ENCODE results near the gene C1QL1.
"Not testable (repeated sequence)": the region's sequence is repeated elsewhere in the genome, so short reads cannot be mapped to it uniquely, and the experiment has no call there.

C1QL1 gene

DNA sequence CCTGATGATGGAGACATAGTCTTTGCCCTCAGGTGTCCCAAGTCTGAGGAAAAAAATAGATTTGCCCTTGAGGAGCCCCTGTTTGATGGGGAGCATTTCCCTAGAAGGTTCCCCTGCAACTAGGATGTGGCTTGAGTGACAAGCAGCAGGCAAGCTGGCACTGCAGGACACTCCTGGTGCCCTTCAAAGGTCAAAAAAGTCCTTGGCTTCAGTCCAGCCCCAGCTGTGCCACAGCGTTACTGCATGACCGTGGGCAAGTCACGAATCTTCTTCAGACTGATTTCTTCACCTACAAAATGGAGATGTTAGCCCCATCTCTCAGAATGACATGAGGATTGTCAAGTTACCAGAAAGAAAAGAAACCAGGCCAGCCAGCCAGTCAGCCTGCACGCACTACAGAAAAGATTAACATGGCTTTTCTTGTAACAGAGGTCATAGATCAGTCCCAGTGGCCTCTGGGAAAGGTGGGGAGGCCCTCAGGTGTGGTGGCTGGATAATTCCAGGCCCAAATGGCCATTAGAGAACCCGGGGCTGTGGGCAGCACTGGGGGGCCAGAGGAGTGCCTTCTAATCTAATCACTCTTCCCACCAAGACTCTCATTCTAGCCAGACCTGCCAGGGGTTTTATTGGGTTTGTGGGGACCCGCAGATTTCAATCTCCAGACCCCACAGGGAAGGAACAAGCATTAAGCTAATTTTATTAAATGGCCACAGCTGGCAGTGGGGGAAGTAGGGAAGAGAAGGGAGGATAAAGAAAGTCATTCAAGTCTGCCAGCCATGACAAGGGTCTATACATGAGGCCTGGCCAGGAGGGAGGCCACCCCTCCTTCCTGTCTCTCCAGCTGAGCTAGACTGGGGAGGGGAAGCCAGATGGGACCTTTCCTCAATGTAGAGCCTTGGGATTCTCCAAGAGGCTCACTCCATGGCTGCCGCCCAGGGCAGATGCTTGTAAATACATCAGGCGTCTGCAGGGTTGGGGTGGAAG is 10.8 kb downstream of the C1QL1 start:
- Histone ChIP-seq H3K9me3 (ENCODE audit: low read length) (no peaks in the 10 kb centered on the region), H3K9ac (ENCODE audit: low read length) (no peak overlapping the region), H3K36me3 (ENCODE audit: insufficient read depth, low read length) (no peaks in the 10 kb centered on the region), H3K27me3 (ENCODE audit: control insufficient read depth in 1 of 2, insufficient read depth in 2 of 2, low read length in 2 of 2) (peaks cover 0 to 12% of the 10 kb centered on the region in 2 donors), H3K27ac (ENCODE audit: low read depth, low read length) (no peak overlapping the region), H3K4me1 (ENCODE audit: insufficient read depth, low read length) (no peaks in the 10 kb centered on the region), H3K4me3 (ENCODE audit: low read depth in 1 of 2, low read length in 2 of 2) (no peak overlapping the region)

DNA sequence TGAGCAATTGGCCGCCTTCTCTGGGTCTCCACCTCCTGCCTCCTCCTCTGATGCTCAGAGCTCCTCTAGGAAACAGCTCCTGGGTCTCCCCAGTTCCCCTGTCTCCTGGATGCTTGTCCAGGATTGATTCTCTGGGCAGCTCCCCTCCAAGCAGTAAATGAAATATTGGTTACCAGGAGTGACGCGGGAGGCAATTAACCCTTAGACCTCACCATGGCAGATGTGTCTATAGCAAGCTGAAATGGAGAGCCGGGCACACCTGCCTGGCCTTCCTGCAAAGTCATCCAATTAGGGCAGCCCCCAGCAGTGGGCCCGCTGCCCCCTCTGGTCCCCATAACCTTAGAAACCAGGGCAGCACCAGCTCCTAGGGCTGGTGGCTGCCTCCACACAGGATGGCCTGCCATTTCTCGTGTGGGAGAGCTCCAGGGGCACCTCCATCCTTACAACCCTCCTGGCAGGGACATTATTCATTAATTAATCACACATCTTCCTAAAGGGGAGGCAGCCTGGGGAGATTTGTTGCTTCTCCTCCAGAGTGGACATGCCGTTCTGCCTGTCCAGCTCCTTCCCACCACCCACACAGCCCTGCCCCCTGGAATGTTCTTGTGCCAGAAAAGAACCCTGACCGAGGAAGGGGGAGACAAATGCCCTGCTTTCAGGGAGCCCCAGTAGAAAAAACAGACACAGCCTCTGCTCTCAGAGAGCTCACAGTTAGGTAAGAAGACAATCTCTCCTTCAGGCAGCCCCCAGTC is 12.3 kb downstream of the C1QL1 start:
- H3K27ac ChIP-seq (ENCODE audit: low read depth, low read length): no peak overlapping the region
- no peaks in the 10 kb centered on the region for H3K9me3 ChIP-seq (ENCODE audit: low read length)

DNA sequence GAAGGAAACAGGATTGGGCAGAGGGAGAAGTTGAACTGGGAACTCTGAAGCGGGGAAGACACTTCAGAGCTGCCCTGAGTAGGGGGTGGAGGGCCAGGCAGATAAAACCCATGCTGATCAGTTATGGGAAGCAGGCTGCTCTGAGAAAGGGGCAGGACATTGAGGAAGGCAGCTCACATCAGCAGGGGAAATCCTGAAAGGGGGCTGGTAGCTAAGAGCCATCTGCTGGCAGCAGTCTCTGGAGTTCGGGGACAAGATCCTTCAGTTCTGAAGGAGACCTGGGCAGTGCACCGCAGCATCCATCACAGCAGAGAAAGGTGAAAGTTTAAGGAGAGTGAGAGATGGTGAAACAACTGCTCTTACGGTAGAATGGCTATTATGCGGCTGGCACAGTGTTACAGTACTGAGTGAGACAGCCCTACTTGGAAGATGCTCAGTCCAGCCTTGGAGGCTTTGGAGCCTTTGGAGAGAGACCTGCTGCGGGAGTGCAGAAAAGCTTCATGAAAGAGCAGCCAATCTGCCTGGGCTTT is 15.1 kb downstream of the C1QL1 start:
- H3K4me1 ChIP-seq (ENCODE audit: insufficient read depth, low read length): peaks cover 6% of the 10 kb centered on the region
- H3K4me3 ChIP-seq (ENCODE audit: low read depth in 1 of 2, low read length in 2 of 2): no peak overlapping the region
- H3K27me3 ChIP-seq (ENCODE audit: control insufficient read depth in 1 of 2, insufficient read depth in 2 of 2, low read length in 2 of 2): no peaks in the 10 kb centered on the region
- no peaks in the 10 kb centered on the region for H3K9me3 ChIP-seq (ENCODE audit: low read length)
- no peaks in the 10 kb centered on the region for H3K36me3 ChIP-seq (ENCODE audit: insufficient read depth, low read length)
- no peak overlapping the region for H3K27ac ChIP-seq (ENCODE audit: low read depth, low read length)
- no peak overlapping the region for H3K9ac ChIP-seq (ENCODE audit: low read length)

More for the DNA sequence above, 12.3 kb downstream of the C1QL1 start:
- Histone ChIP-seq H3K27me3 (ENCODE audit: control insufficient read depth in 1 of 2, insufficient read depth in 2 of 2, low read length in 2 of 2) (peaks cover 0 to 12% of the 10 kb centered on the region in 2 donors), H3K36me3 (ENCODE audit: insufficient read depth, low read length) (no peaks in the 10 kb centered on the region), H3K4me3 (ENCODE audit: low read depth in 1 of 2, low read length in 2 of 2) (no peak overlapping the region), H3K9ac (ENCODE audit: low read length) (no peak overlapping the region), H3K4me1 (ENCODE audit: insufficient read depth, low read length) (no peaks in the 10 kb centered on the region)

DNA sequence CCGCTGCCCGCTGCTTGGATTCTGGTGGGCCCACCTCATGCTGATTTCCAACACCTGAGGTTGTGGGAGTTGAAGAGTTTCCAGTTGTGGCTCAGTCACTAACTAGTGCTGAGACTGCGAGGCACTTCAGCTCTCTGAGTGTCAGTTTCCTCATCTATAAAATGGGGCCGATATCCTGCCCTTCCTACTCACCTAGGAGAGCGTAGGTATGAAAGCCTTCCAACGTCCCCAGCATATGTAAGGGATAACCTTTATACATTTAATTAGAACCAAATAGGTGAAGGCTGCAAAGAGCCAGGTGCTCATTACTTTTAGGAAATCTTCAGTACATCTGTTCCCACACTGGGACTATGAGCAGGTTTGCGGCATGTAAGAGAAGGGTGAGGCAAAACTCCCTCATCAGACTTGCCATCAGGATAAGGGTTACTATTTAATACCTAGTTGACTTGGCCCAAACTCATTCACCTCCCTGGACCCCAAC is 19.7 kb downstream of the C1QL1 start:
- Histone ChIP-seq H3K27me3 (ENCODE audit: control insufficient read depth in 1 of 2, insufficient read depth in 2 of 2, low read length in 2 of 2) (no peaks in the 10 kb centered on the region), H3K36me3 (ENCODE audit: insufficient read depth, low read length) (no peaks in the 10 kb centered on the region), H3K9me3 (ENCODE audit: low read length) (no peaks in the 10 kb centered on the region), H3K4me1 (ENCODE audit: insufficient read depth, low read length) (peaks cover 6% of the 10 kb centered on the region), H3K9ac (ENCODE audit: low read length) (peak overlapping the region; percentile 28), H3K4me3 (ENCODE audit: low read depth in 1 of 2, low read length in 2 of 2) (peak overlapping the region; percentile 71 to 86), H3K27ac (ENCODE audit: low read depth, low read length) (peak overlapping the region; percentile 76)

DNA sequence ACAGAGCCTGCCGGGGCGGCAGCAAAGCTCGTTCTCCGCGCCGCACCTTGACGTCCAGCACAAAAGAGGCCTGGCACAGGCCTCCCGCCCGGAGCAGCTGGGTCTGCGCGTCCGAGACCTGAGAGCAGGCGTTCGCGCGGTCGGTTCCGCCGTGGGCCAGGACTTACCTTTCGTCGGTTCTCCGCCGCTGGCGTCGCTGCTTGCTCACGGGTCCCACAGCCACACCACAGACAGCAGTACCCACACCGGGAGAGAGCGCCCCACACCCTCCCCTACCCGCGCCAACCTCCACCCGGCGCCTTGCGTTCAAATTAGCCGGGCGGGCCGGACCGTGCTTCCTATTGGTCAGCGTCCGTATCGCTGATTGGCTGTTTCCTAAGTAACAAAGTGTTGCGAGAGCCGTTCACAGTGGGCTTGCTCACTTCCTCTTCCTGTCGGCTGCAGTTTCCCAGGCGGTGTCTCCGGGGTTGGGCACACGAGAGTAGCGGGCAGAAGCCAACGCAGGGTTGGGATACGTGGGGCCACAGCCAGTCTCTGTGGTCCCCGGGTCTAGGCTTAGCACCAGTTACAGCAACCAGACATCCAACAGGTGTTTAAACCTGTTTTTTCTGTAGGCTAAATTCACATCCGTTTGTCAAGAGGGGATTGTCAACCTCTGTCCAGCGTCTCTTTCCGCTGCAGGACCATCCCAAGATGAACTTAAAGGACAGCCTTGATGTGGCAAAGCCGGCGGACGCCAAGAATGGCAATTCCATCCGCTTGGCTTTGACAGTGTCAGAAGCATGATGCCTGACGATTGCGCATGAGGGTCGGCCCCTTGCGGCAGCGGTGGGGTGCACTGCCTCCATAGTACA is 20.4 kb downstream of the C1QL1 start, which contains the start of gene KIF18B:
TSS of gene KIF18B (minus strand) at position 313 of the 854 bp plus-strand sequence. CDS start 11,429 bp downstream, outside the sequence.
- peak within 1 kb of the TSS; percentile 28 for H3K9ac ChIP-seq (ENCODE audit: low read length)
- peaks cover 6% of the 10 kb centered on the region for H3K4me1 ChIP-seq (ENCODE audit: insufficient read depth, low read length)
- H3K9me3 ChIP-seq (ENCODE audit: low read length): no peaks in the 10 kb centered on the region
- no peaks in the 10 kb centered on the region for H3K27me3 ChIP-seq (ENCODE audit: control insufficient read depth in 1 of 2, insufficient read depth in 2 of 2, low read length in 2 of 2)
- H3K36me3 ChIP-seq (ENCODE audit: insufficient read depth, low read length): no peaks in the 10 kb centered on the region
- H3K27ac ChIP-seq (ENCODE audit: low read depth, low read length): peak within 1 kb of the TSS; percentile 76
- peak within 1 kb of the TSS; percentile 71 to 86 for H3K4me3 ChIP-seq (ENCODE audit: low read depth in 1 of 2, low read length in 2 of 2)

DNA sequence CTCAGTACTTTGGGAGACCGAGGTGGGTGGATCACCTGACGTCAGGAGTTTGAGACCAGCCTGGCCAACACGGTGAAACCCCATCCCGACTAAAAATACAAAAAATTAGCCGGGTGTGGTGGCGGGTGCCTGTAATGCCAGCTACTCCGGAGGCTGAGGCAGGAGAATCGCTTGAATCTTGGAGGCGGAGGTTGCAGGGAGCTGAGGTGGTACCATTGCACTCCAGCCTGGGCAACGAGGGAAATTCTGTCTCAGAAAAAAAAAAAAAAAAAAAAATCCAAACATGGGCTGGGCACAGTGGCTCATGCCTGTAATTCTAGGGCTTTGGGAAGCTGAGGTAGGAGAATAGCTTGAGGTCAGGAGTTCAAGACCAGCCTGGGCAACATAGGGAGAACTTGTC is 22.5 kb downstream of the C1QL1 start:
- not testable (repeated sequence) for H3K36me3 ChIP-seq (ENCODE audit: insufficient read depth, low read length); H3K4me3 ChIP-seq (ENCODE audit: low read depth in 1 of 2, low read length in 2 of 2); H3K9me3 ChIP-seq (ENCODE audit: low read length); H3K27me3 ChIP-seq (ENCODE audit: control insufficient read depth in 1 of 2, insufficient read depth in 2 of 2, low read length in 2 of 2); H3K27ac ChIP-seq (ENCODE audit: low read depth, low read length); H3K9ac ChIP-seq (ENCODE audit: low read length); H3K4me1 ChIP-seq (ENCODE audit: insufficient read depth, low read length)

DNA sequence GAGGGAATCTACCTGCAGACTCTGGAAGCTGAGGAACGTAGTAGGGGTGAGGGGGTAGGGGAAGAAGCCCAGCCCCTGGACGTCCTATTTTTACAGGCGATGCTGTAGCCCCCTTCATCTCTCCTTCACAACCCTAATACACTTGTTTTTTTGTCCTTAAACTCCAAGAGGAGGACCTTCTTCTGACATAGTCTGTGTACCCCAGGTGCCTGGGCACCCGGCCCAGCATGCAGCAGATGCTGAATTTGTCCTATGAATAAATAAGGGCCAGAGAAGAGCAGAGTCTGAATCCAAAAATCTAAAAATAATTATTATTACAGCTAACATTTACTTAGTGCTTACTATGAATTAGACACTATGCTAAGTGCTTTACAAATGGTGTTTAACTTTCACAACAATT is 25.6 kb downstream of the C1QL1 start:
- no peaks in the 10 kb centered on the region for H3K27me3 ChIP-seq (ENCODE audit: control insufficient read depth in 1 of 2, insufficient read depth in 2 of 2, low read length in 2 of 2)
- no peak overlapping the region for H3K27ac ChIP-seq (ENCODE audit: low read depth, low read length)
- no peak overlapping the region for H3K4me3 ChIP-seq (ENCODE audit: low read depth in 1 of 2, low read length in 2 of 2)
- H3K36me3 ChIP-seq (ENCODE audit: insufficient read depth, low read length): no peaks in the 10 kb centered on the region
- no peak overlapping the region for H3K9ac ChIP-seq (ENCODE audit: low read length)
- H3K4me1 ChIP-seq (ENCODE audit: insufficient read depth, low read length): no peaks in the 10 kb centered on the region
- no peaks in the 10 kb centered on the region for H3K9me3 ChIP-seq (ENCODE audit: low read length)

DNA sequence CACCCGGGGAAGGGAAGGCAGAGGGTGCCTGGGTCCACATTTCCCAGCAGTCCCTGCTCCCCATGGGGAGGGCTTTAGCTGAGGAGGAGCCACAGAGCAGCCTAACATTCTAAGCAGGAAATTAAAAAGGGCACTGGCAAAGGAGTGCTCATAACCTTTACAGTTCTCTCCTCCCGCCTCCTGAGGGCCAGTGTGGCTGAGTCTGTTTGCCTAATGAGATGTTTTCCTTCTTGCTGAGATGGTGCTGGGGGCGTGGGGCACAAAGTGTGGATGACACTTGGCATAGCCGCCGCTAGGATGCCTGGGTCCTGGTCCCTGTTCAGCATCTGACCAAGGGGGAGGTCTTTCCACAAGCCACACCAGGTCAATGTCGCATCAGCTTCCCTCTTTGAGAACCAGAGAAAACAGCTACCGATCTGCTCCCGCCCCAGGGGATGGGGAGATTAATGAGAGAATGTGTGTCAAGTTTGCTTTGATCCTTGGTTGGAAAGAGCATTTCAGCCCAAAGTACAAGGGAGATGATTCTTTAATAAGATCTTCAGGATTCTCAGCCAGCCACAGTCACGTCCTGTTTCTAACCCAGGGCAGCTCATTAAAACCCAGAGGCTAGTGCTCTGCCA is 26.3 kb downstream of the C1QL1 start:
- Histone ChIP-seq H3K9me3 (ENCODE audit: low read length) (no peaks in the 10 kb centered on the region), H3K36me3 (ENCODE audit: insufficient read depth, low read length) (no peaks in the 10 kb centered on the region), H3K27me3 (ENCODE audit: control insufficient read depth in 1 of 2, insufficient read depth in 2 of 2, low read length in 2 of 2) (no peaks in the 10 kb centered on the region), H3K4me3 (ENCODE audit: low read depth in 1 of 2, low read length in 2 of 2) (no peak overlapping the region), H3K9ac (ENCODE audit: low read length) (no peak overlapping the region), H3K27ac (ENCODE audit: low read depth, low read length) (no peak overlapping the region), H3K4me1 (ENCODE audit: insufficient read depth, low read length) (no peaks in the 10 kb centered on the region)

DNA sequence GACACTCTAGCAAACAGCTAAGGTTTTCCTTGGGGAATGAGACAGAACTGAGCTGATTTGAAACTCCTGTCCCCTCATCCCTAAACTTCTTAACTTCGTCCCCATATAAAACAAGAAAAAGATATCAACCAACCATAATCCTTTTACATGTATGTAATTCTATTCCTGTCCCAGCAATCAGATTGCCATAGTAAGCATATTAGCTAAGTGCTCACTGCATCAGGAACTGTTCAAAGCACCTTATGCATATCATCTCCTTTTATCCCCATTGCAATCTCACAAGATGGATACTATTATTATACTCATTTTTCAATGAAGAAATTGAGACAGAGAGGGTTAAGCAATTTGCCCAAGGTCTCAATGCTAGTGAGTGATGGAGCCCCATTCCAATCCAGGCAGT is 27.3 kb downstream of the C1QL1 start:
- Histone ChIP-seq H3K4me3 (ENCODE audit: low read depth in 1 of 2, low read length in 2 of 2) (no peak overlapping the region), H3K4me1 (ENCODE audit: insufficient read depth, low read length) (no peaks in the 10 kb centered on the region), H3K27me3 (ENCODE audit: control insufficient read depth in 1 of 2, insufficient read depth in 2 of 2, low read length in 2 of 2) (no peaks in the 10 kb centered on the region), H3K9me3 (ENCODE audit: low read length) (no peaks in the 10 kb centered on the region), H3K9ac (ENCODE audit: low read length) (no peak overlapping the region), H3K27ac (ENCODE audit: low read depth, low read length) (no peak overlapping the region), H3K36me3 (ENCODE audit: insufficient read depth, low read length) (no peaks in the 10 kb centered on the region)

DNA sequence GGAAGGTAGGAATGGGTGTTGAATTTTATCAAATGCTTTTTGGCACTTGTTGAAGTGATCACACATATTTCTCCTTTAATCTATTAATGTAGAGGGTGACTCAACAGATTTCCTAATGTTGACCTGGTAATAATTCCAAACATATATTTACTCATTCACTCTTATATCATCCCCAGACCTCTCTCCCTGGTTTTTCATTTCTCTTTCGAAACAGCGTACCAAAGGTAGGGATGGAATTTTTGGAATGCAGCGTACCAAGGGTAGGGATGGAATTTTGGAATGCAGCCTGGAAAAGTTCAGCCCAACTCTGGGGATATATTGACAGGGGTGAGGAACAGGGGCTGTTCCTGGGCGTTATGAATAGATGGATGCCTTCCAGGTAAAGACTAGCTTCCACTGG is 27.8 kb downstream of the C1QL1 start:
- Histone ChIP-seq H3K36me3 (ENCODE audit: insufficient read depth, low read length) (no peaks in the 10 kb centered on the region), H3K4me3 (ENCODE audit: low read depth in 1 of 2, low read length in 2 of 2) (no peak overlapping the region), H3K27me3 (ENCODE audit: control insufficient read depth in 1 of 2, insufficient read depth in 2 of 2, low read length in 2 of 2) (no peaks in the 10 kb centered on the region), H3K9ac (ENCODE audit: low read length) (no peak overlapping the region), H3K27ac (ENCODE audit: low read depth, low read length) (no peak overlapping the region), H3K4me1 (ENCODE audit: insufficient read depth, low read length) (no peaks in the 10 kb centered on the region), H3K9me3 (ENCODE audit: low read length) (no peaks in the 10 kb centered on the region)
